Inflammatory macrophage treated with lipopolysaccharide for 1 hour (primary cell): ENCODE measurements around the gene FAM151B.

Source experiments
- DNase-seq, 2 donors: peaks; one replicate each; pipeline ENCODE4 v3.0.0-alpha.2; 2020 to 2022

Gene FAM151B

GRCh38 chr5:80591352-80591751 lies 103.5 kb downstream of the FAM151B start:
- no peak for DNase-seq

DNA sequence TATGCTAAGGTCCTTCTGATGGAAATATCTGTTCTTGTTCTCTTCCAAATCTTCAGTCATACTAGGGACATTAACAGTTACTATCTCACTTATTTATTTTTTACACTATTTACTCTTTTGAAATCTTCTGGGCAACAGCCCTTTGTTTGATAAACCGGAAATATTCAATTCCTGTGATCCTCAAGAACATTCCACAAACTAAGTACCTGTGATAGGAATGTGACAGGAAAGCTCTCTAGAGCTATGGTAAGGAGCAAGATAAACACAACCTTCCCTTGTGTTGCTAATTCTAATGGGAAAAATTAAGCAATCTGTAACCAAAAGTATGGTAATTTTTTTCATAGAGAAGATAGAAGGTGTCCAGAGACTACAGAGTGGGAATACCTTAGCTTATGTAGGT lies 104.2 kb downstream of the FAM151B start:
- no peak for DNase-seq
